ENCODE results near the gene CCN5. TPM values are rescaled to one million over a fixed set of nuclear protein-coding genes. Genes with fewer than 3 reads are reported as not detected.

CCN5 gene
- total and polyA plus RNA-seq, 2 donors from 2014 or later: 0.41 to 3.1 TPM

DNA sequence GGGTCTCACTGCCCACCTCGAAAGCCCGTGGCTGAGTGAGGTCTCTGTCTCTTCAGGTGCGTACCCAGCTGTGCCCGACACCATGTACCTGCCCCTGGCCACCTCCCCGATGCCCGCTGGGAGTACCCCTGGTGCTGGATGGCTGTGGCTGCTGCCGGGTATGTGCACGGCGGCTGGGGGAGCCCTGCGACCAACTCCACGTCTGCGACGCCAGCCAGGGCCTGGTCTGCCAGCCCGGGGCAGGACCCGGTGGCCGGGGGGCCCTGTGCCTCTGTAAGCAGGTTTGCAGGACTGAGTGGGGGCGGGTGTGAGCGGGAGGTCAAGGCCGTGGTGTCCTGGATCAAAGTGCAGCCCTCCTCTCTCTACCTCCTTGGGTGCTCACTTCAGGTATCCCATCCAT, 4.7 kb downstream of the CCN5 start:
- intact Hi-C loops (cut with DNase I): no loop called here
- peaks cover 0 to under 1% (median 0%) of the 10 kb centered on the region in 3 donors for H3K4me1 ChIP-seq (ENCODE audit: control insufficient read depth in 2 of 3, insufficient read depth in 2 of 3, low read depth in 1 of 3, low read length in 3 of 3)
- H3K9ac ChIP-seq (ENCODE audit: low read length in 3 of 3): no peak overlapping the region
- H3K36me3 ChIP-seq (ENCODE audit: control insufficient read depth in 2 of 3, insufficient read depth in 3 of 3, low read length in 3 of 3): no peaks in the 10 kb centered on the region
- TF ChIP-seq, protein P1, sequence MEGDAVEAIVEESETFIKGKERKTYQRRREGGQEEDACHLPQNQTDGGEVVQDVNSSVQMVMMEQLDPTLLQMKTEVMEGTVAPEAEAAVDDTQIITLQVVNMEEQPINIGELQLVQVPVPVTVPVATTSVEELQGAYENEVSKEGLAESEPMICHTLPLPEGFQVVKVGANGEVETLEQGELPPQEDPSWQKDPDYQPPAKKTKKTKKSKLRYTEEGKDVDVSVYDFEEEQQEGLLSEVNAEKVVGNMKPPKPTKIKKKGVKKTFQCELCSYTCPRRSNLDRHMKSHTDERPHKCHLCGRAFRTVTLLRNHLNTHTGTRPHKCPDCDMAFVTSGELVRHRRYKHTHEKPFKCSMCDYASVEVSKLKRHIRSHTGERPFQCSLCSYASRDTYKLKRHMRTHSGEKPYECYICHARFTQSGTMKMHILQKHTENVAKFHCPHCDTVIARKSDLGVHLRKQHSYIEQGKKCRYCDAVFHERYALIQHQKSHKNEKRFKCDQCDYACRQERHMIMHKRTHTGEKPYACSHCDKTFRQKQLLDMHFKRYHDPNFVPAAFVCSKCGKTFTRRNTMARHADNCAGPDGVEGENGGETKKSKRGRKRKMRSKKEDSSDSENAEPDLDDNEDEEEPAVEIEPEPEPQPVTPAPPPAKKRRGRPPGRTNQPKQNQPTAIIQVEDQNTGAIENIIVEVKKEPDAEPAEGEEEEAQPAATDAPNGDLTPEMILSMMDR (IDR thresholded peaks at IDR 0.05; ENCODE audit: borderline replicate concordance, extremely low read depth, insufficient read depth): no peak
- no peak overlapping the region for H3K27ac ChIP-seq (ENCODE audit: low read depth in 2 of 2, low read length in 2 of 2)
- FAIRE-seq (no peak), DNase-seq (peak in 1 of 5 donors; percentile 67)
- H3K4me3 ChIP-seq (ENCODE audit: low read length in 3 of 3): no peak overlapping the region
- no peaks in the 10 kb centered on the region for H3K9me3 ChIP-seq (ENCODE audit: control insufficient read depth in 2 of 3, insufficient read depth in 1 of 3, low read length in 3 of 3)
- H3K27me3 ChIP-seq (ENCODE audit: control insufficient read depth, insufficient read depth, low read length): no peaks in the 10 kb centered on the region

DNA sequence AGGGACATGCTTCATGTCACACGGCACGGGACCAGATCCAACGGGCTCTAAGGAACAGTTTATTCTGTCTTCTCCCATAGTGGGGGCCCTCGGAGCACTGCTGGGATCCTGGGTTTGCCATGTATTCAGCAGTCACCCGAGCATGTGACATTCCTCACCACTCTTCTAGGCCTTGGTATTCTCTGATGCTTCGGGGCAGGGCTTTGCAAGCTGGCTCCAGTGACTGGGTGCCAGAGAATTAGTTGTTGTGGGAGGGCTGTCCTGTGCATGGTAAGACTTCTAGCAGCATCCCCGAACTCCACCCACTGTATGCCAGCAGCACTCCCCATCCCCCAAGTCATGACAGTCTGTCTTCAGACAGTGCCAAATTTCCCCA, 5.4 kb downstream of the CCN5 start:
- intact Hi-C loops (cut with DNase I): no loop called here
- DNase-seq: peak in 1 of 5 donors; percentile 84
- Histone ChIP-seq H3K36me3 (ENCODE audit: control insufficient read depth in 2 of 3, insufficient read depth in 3 of 3, low read length in 3 of 3) (no peaks in the 10 kb centered on the region), H3K27ac (ENCODE audit: low read depth in 2 of 2, low read length in 2 of 2) (no peak overlapping the region), H3K4me3 (ENCODE audit: low read length in 3 of 3) (no peak overlapping the region), H3K9me3 (ENCODE audit: control insufficient read depth in 2 of 3, insufficient read depth in 1 of 3, low read length in 3 of 3) (no peaks in the 10 kb centered on the region), H3K27me3 (ENCODE audit: control insufficient read depth, insufficient read depth, low read length) (no peaks in the 10 kb centered on the region), H3K9ac (ENCODE audit: low read length in 3 of 3) (no peak overlapping the region), H3K4me1 (ENCODE audit: control insufficient read depth in 2 of 3, insufficient read depth in 2 of 3, low read depth in 1 of 3, low read length in 3 of 3) (no peaks in the 10 kb centered on the region)
- TF ChIP-seq, protein P1 (IDR thresholded peaks at IDR 0.05; ENCODE audit: borderline replicate concordance, extremely low read depth, insufficient read depth): no peak
- FAIRE-seq: no peak

DNA sequence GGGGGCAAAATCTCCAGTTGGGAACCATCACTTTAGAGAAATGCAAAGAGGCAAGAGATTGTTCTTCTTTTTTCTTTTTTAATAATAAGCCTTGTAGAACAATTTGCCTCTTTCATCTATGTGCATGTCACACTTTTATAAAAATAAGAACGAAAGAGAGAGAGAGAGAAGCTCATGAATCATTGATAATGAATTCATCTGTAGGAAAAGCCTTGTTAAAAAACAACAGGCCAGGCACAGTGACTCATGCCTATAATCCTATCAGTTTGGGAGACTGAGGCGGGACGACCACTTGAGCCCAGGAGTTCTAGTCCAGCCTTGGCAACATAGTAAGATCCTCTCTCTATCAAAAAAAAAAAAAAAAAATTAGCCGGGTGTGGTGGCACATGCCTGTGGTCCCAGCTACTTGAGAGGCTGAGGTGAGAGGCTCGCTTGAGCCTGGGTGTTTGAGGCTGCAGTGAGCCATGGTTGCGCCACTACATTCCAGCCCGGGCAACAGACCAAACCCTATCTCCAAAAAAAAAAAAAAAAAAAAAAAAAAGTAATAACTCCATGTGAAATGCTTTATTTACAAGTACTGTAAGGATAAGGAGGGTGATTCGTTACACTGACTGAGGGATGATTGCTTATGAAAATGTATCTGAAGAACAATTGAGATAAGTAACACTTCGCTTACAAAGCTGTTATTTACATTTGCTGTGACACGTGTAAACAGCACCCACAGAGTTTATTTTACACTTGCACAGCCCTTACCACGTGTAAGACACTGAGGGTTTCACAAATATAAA, 6.0 kb downstream of the CCN5 start:
- Histone ChIP-seq H3K27me3 (ENCODE audit: control insufficient read depth, insufficient read depth, low read length) (no peaks in the 10 kb centered on the region), H3K36me3 (ENCODE audit: control insufficient read depth in 2 of 3, insufficient read depth in 3 of 3, low read length in 3 of 3) (no peaks in the 10 kb centered on the region), H3K4me1 (ENCODE audit: control insufficient read depth in 2 of 3, insufficient read depth in 2 of 3, low read depth in 1 of 3, low read length in 3 of 3) (no peaks in the 10 kb centered on the region), H3K4me3 (ENCODE audit: low read length in 3 of 3) (no peak overlapping the region), H3K27ac (ENCODE audit: low read depth in 2 of 2, low read length in 2 of 2) (no peak overlapping the region), H3K9me3 (ENCODE audit: control insufficient read depth in 2 of 3, insufficient read depth in 1 of 3, low read length in 3 of 3) (no peaks in the 10 kb centered on the region), H3K9ac (ENCODE audit: low read length in 3 of 3) (no peak overlapping the region)
- intact Hi-C loops (cut with DNase I): no loop called here
- DNase-seq (peak in 1 of 5 donors; percentile 49), FAIRE-seq (no peak)
- TF ChIP-seq, protein P1 (IDR thresholded peaks at IDR 0.05; ENCODE audit: borderline replicate concordance, extremely low read depth, insufficient read depth): no peak

DNA sequence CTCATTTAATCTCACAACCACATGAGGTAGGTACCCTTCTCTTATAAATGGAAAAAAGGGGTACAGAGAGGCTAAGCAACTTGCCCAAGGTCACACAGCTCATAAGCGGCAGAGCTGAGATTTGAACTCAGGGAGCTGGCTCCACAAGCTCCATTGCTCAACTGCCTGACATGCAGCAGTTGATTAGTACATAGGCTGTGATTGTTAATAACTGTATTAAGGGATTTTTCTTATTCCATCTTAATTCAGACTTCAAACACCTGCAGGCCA, 6.6 kb downstream of the CCN5 start:
- intact Hi-C loops (cut with DNase I): no loop called here
- no peak overlapping the region for H3K9ac ChIP-seq (ENCODE audit: low read length in 3 of 3)
- TF ChIP-seq, protein P1 (IDR thresholded peaks at IDR 0.05; ENCODE audit: borderline replicate concordance, extremely low read depth, insufficient read depth): no peak
- no peak for DNase-seq
- H3K36me3 ChIP-seq (ENCODE audit: control insufficient read depth in 2 of 3, insufficient read depth in 3 of 3, low read length in 3 of 3): no peaks in the 10 kb centered on the region
- no peaks in the 10 kb centered on the region for H3K9me3 ChIP-seq (ENCODE audit: control insufficient read depth in 2 of 3, insufficient read depth in 1 of 3, low read length in 3 of 3)
- no peaks in the 10 kb centered on the region for H3K27me3 ChIP-seq (ENCODE audit: control insufficient read depth, insufficient read depth, low read length)
- H3K4me3 ChIP-seq (ENCODE audit: low read length in 3 of 3): no peak overlapping the region
- no peak for FAIRE-seq
- no peaks in the 10 kb centered on the region for H3K4me1 ChIP-seq (ENCODE audit: control insufficient read depth in 2 of 3, insufficient read depth in 2 of 3, low read depth in 1 of 3, low read length in 3 of 3)
- H3K27ac ChIP-seq (ENCODE audit: low read depth in 2 of 2, low read length in 2 of 2): no peak overlapping the region

All from kidney (tissue), 14 donors.